Measurements from ENCODE around the gene NCBP1. TPM values are rescaled to one million over a fixed set of nuclear protein-coding genes. Genes with fewer than 3 reads are reported as not detected.
"Not testable (repeated sequence)": the region's sequence is repeated elsewhere in the genome, so short reads cannot be mapped to it uniquely, and the experiment has no call there.

The NCBP1 gene, protein sequence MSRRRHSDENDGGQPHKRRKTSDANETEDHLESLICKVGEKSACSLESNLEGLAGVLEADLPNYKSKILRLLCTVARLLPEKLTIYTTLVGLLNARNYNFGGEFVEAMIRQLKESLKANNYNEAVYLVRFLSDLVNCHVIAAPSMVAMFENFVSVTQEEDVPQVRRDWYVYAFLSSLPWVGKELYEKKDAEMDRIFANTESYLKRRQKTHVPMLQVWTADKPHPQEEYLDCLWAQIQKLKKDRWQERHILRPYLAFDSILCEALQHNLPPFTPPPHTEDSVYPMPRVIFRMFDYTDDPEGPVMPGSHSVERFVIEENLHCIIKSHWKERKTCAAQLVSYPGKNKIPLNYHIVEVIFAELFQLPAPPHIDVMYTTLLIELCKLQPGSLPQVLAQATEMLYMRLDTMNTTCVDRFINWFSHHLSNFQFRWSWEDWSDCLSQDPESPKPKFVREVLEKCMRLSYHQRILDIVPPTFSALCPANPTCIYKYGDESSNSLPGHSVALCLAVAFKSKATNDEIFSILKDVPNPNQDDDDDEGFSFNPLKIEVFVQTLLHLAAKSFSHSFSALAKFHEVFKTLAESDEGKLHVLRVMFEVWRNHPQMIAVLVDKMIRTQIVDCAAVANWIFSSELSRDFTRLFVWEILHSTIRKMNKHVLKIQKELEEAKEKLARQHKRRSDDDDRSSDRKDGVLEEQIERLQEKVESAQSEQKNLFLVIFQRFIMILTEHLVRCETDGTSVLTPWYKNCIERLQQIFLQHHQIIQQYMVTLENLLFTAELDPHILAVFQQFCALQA
- polyA plus RNA-seq (ENCODE audit: insufficient read length in 4 of 4), result 10 to 100 TPM; 40.0 to 56.1 (median 46.5) TPM

DNA sequence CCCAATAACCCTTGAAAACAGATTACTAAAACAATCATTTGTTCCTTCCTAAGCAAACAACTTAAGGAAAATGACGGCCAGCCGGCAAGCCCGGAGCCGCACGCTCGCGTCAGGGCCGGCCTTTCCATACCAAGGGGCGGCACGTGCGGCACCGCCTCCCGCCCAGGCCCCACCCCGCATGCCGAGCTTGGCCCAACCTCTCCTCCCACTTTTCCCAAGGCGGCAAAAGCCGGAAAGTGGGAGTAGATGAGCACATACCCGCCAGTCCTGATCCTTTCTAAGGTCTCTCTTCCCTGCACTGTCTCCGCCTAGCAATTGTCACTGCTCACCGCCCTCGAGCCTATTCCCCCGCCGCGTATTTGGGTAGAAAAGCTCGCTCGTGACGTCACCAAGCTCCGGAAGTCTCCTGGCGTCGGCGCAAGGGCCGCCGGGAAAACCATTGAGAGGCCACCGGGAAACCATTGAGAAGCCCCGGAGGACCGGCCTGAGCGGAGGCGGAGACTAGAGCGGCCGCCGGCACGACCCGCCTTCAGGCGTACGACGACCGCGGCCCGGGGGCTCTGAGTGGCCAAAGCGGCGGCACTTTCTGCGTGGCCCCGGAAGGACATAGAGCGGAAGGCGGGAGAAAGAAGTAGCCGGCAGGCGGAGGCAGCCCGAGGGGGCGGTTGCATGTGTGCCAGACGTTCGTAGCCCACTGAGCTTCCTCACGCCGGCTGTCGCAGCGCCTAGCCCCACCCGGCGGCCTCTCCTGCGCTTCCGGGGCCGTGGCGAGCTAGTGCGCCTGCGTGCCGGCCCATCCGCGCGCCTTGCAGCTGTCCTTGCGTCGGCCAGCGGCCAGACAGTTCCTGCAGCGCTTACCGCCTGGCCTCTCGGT, at the start of gene NCBP1, which contains the start of gene TSTD2:
TSS of gene NCBP1 (plus strand) at position 837 of the 874 bp plus-strand sequence. CDS start 61 bp downstream, outside the sequence.
TSS of gene TSTD2 (minus strand) at position 384 of the 874 bp plus-strand sequence. CDS start 5,806 bp downstream, outside the sequence.
- peak; percentile 93 to 96 (median 95) for DNase-seq (ENCODE audit: low read depth in 4 of 4, low spot score in 3 of 4)

DNA sequence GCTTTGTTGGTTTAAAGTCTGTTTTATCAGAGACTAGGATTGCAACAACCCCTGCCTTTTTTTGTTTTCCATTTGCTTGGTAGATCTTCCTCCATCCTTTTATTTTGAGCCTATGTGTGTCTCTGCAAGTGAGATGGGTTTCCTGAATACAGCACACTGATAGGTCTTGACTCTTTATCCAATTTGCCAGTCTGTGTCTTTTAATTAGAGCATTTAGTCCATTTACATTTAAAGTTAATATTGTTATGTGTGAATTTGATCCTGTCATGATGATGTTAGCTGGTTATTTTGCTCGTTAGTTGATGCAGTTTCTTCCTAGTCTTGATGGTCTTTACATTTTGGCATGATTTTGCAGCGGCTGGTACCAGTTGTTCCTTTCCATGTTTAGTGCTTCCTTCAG, 48.8 kb upstream of the NCBP1 start:
- not testable (repeated sequence) for DNase-seq (ENCODE audit: low read depth in 4 of 4, low spot score in 3 of 4)

DNA sequence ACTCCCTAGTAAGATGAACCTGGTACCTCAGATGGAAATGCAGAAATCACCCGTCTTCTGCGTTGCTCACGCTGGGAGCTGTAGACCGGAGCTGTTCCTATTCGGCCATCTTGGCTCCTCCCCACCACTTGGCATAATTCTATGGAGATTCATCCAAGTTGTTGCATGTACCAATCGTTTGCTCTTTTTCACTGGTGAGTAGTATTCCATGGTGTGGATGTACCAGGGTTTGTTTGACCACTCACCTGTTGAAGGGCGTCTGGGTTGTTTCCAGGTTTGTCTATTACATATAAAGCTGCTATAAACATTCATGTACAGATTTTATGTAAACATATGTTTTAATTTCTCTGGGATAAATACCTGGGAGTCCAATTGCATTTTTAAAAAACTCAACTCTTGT, 46.7 kb upstream of the NCBP1 start:
- DNase-seq (ENCODE audit: low read depth in 4 of 4, low spot score in 3 of 4), result not testable (repeated sequence)

DNA sequence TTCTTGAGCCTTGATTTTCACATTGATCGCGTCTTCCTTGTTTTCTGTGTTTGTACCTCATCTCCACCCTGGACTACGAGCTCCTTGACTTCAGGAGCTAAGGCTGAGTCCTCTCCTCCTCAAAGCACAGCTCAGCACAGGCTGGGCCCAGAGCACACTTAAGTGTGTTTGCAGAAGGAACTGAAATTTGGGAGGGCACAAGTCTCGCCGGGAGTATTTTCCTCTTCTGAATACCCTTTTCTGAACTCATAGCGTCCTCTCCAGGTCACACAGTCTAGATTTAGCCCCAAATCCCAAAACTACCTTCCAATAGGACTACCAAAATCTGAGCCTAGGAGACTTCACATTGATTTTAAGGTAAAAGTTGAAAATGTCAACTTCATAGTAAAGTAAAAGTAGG, 42.1 kb upstream of the NCBP1 start:
- no peak for DNase-seq (ENCODE audit: low read depth in 4 of 4, low spot score in 3 of 4)

DNA sequence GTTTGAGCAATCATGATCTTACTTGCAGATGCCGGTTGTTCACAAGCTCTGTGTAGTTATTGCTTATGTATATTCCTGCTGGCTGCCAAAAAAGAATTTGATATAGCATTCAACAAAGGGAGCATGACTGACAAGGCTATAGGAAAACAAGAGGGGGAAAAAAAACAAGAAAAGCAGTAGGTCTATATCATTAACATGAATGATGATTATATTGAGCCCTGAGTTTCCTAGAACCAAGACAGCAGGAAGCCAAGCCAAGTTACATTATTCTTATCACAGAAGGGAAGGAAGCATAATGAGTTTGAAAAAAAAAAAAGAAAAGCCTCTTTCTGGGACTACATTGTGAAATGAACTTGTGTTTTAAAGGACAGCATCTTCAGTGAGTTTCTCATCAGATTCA, 41.5 kb upstream of the NCBP1 start:
- no peak for DNase-seq (ENCODE audit: low read depth in 4 of 4, low spot score in 3 of 4)

DNA sequence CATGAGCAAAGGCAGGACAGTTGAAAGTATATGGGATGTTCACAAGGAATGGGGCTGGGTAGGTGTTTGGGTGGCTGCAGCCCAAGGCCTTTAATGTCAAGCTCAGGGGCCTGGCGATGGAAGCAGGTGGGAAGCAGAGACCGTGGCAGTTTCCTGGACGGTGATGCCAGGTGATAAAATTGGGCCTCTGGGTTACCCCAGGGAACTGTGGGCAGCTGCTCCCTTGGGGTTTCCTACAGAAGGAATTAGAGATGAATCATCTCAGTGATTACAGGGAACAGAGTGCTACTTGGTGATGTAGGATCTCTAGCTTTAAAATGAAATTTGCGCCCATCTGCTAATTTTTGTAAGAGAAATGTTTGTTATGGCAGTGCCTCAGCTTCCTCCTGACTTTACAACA, 39.7 kb upstream of the NCBP1 start:
- no peak for DNase-seq (ENCODE audit: low read depth in 4 of 4, low spot score in 3 of 4)

DNA sequence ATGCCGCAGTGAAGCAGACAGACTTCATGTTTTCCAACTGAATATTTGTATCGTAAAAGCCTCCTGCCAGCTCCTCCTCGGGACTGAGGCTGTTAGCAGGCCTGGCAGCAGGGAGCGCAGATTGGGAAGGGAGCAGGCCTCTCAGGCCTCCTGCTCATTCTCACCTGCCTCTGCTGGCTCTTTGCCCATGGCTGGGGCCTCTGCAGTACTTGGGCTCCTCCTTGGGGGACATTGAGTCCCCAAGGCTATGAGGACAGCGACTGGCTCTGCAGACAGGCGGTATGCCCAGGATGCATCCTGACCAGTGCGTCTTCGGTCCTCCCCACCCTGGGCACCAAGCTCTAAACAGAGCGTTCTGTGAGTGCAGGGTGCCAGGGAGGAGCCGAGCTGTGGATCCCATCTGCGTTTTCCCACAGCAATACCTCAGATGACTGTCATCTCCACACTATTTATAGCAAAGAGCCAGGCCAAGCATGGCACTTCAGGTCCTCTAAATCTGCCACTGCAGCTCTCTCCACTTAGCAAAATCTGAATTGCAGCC, 39.2 kb upstream of the NCBP1 start:
- DNase-seq (ENCODE audit: low read depth in 4 of 4, low spot score in 3 of 4), result no peak

DNA sequence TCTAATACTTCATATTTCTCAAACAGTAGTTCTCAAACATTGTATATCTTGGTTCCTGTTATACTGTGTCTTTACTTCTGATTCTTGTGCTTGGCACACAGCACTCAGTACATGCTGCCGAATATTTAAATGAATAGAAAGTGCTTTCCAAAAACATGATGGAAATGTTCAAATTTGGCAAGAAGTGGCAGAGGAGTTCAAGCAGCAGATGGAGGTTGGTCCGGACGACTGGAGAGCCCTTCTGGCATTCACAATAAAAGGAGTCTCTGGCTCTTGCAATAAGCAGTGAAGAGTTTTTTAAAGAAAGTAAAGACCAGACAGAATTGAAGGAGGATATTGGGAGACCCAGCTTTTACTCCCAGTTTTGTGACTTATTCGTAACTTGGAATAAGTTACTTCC, 36.7 kb upstream of the NCBP1 start:
- DNase-seq (ENCODE audit: low read depth in 4 of 4, low spot score in 3 of 4), result no peak

DNA sequence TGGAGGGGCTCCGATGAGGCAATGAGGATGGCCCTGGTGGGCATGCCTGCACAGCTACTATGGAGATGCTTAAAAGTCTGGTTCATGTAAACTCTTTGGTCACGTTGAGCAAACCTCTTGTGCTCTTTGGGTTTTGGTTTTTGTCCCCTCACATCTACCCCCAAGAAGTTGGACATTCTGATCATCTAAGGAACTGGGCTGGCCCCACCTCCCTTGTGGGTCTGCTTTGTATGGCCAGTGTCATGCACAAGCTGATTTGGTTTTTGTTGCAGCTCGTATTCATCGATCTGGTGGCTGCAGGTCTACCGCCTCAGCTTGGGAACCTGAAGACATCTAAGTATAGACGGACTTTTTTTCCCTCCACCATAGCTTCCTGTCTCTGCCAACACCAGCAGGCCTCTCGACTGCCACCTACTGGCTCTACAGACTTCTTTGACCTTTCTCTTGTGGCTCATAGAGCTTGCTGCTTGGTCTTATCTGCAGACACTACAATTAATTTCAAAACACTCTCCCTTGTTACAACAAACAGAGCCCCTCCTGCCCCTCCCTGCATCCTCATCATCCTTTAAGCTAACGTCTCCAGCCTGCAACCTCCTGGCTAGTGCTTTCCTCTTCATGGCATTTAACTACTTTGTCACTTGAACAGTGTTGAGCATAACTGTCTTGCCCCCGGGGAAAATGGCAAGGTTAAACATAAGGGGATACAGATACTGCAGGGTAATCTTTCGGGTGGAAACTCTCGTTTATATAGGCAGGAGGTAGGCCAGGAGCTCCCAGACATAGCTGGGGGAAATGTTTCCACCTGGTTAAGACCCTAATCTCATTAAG, 34.9 kb upstream of the NCBP1 start:
- peak in 3 of 4 donors; percentile 46 to 64 (median 60) for DNase-seq (ENCODE audit: low read depth in 4 of 4, low spot score in 3 of 4)

DNA sequence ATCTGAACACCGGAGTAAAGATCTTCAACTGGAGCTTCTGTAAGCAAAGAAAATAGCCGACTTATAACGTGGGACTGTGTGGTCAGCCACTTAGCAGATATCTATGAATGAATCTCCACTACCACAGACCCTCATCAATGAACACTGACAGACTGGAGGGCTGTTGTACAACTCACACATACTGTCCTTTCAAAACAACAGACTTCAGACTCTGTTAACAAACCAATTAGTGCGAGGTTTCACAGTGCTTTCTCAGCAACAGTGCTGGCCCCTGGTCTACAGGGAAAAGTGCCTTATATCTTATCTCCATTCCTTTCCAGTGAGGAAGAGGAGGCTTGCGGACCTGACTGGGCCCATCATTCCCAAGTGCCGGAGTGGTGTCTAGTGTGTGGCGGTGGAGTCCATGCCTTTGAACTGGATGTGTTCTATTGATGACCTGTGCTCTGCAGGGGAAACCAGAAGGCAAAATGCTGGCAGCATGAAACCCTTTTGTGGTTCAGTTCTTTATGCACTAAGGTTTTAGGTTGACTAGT, 34.2 kb upstream of the NCBP1 start:
- no peak for DNase-seq (ENCODE audit: low read depth in 4 of 4, low spot score in 3 of 4)

DNA sequence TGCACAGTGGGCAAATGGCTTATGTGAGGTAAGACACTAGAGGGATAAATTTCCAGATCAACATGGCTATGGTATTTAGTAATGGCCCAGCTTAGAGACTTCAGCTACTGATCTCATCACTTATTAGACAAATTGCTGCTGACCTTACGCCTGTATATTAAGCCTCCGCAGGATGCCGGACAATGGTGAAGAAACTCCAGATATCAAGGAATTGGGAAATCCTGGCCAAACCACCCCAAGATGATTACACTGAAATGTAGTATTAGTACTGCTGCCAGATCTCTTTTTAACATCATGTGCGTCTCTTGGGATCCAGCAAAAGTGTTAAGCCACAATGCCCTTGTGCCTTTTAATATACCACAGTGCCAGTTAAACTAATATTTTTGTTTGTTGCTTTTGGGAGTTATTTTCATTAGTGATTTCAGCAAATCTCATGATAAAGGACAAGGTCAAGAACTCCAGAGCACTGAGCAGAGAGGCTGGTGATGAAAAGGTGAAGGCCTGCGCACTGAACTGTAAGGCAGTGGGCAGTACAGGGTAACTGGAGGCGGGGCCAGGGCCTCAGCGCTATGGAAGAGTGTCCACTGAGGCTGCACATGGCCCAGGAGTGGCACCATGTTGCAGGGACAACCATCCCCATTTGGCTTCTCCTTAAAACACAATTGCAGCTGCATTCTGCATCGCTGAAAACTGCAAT, 32.9 kb upstream of the NCBP1 start:
- DNase-seq (ENCODE audit: low read depth in 4 of 4, low spot score in 3 of 4), result no peak

DNA sequence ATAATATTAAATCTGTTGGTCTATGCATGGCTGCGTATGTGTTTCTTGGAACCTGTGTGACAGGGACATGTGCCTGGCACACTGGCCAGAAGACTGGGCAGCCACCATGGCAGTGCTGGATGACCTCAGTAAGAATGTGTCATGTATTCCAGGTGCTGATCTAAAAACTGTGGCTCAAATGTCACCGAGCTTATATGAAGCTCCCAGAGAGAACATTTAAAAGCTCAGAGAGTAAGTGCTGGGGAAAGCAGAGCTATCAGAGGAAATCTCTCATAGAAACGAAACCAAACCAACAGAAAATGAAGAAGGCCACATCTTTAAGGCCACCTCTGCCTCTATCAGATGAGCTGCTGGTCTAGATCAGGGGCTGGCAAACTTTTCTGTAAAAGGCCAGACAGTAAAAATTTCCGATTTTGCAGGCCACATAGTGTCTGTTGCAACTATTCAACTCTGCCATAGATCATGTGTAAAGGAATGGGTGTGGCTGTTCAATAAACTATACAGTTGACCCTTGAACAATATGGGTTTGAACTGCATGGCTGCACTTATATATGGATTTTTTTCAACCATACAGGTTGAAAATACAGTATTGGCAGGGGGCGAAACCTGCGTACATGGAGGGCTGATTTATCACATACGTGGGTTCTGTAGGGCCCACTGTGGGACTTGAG, 32.3 kb upstream of the NCBP1 start:
- DNase-seq (ENCODE audit: low read depth in 4 of 4, low spot score in 3 of 4), result no peak

DNA sequence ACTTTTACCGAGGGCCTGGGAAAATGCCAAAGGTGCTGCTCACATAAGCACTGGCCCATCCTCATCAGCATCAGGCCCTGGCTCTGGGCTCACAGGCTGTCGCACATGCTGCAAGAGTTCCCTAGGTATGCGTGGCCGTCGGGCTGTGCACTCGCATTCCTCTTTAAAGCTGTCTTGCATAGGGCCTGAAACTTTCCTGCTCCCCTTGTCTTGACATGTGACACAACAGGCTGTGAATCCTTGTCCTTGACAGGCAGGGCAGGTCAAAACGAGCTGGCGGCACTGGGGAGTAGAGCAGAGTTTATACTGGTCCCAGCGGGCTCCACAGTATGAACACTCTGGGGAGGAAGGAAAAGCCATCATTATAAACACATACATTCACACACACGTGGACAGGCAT, 31.2 kb upstream of the NCBP1 start:
- DNase-seq (ENCODE audit: low read depth in 4 of 4, low spot score in 3 of 4), result no peak

DNA sequence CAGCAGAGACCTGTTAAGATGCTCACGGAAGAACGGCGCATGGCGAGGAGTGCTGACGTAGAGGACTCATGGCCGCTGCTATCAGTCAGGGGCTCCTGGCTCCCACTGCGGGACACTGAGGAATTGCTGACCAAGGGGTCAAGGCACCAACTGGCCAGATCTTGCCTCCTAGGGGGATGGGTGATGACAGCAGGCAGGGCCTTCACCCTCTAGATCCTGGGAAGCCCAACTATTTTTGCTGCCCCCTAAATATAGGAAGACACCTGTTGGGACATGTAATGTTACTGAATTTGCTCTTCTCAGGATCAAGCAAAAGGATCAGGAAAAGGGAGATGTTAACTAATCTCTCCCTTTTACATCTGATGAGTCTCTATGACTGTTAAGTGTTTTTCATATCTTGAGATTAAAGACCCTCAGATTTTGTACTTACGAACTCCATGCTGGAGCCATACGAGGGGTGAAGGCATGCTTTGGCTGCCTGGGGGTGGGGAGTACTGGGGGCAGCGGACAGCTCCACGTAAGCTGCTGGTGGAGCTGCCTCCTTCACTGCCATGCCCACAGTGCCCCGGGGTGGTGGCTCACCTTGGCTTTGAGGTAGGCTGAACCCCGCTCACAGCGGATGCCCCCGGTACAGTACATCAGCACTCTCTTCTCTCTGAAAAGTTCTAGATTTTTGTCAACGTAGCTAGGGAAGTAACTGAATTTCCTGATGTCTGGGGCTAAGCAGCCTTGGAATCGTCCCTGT, 28.5 kb upstream of the NCBP1 start:
- no peak for DNase-seq (ENCODE audit: low read depth in 4 of 4, low spot score in 3 of 4)

DNA sequence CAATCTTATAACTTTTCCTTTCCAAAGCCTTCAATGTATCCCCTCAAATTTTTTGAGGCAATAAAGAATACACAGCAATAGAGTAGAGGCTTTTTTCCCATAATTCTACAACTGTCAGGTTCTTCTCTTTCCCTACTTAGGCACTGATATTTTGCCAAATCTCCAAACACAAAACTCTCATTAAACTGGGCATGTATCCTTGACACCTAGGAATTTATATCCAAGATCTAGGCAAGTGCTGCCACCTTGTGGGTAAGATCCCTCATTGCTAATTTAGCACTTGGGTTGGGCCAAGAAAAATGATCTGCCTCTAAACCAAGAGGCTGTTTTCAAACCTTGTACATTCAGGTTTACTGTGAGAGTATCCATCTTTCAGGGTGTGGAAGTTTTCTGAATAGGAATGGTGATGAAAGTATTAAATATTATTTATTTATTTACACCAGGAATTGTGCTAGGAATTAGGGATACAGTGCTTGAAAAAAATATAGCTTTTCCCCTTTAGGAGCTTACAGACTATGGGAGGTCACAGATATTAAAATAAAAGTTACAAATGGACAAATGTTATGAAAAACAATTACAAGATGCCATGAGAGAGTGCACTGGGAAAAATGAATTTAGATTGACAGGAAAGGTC, 18.1 kb upstream of the NCBP1 start:
- DNase-seq (ENCODE audit: low read depth in 4 of 4, low spot score in 3 of 4), result peak in 2 of 4 donors; percentile 32 to 33

DNA sequence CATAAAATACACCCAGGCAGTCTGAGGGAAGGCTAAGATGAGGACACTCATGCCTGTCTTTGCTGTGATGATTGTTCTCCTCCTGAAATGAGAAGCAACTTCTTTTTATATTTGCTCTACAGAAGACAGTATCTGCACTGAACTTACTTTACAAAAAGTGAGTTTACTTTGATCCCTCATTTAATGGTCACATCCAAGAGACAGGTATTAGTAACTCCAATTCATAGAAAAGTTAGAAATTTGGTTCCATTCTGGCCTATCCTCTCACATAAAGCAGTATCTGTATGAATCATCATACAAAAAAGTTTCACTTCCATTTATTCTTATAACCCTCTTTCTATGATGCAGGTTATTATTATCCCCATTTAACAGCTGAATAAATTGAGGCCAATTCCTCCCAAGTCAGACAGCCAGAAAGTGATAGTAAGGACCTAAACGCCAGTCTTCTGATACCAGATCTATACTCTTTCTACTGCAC, 15.6 kb upstream of the NCBP1 start:
- no peak for DNase-seq (ENCODE audit: low read depth in 4 of 4, low spot score in 3 of 4)

DNA sequence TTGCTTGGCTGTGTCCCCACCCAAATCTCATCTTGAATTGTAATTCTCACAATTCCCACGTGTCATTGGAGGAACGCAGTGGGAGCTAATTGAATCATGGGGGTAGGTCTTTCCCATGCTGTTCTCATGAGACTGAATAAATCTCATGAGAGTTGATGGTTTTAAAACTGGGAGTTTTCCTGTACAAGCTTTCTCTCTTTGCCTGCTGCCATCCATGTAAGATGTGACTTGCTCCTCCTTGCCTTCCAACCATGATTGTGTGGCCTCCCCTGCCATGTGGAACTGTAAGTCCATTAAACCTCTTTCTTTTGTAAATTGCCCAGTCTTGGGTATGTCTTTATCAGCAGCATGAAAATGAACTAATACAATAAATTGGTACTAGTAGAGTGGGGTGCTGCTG, 13.6 kb upstream of the NCBP1 start:
- not testable (repeated sequence) for DNase-seq (ENCODE audit: low read depth in 4 of 4, low spot score in 3 of 4)

Data from left renal pelvis (tissue), 4 donors.